Erythroblast (primary cell): ENCODE measurements around the gene NPPB.

ENCODE experiments used
- GATA1 ChIP-seq: IDR thresholded peaks from 2 replicates; pipeline ENCODE4 v1.6.1; 2011; ENCODE audit warnings: low read depth, mild to moderate bottlenecking, control low read depth, low read length, moderate library complexity
- POLR2A ChIP-seq: IDR thresholded peaks from 2 replicates; pipeline ENCODE4 v1.6.1; 2011; ENCODE audit warnings: mild to moderate bottlenecking, low read length

DNA sequence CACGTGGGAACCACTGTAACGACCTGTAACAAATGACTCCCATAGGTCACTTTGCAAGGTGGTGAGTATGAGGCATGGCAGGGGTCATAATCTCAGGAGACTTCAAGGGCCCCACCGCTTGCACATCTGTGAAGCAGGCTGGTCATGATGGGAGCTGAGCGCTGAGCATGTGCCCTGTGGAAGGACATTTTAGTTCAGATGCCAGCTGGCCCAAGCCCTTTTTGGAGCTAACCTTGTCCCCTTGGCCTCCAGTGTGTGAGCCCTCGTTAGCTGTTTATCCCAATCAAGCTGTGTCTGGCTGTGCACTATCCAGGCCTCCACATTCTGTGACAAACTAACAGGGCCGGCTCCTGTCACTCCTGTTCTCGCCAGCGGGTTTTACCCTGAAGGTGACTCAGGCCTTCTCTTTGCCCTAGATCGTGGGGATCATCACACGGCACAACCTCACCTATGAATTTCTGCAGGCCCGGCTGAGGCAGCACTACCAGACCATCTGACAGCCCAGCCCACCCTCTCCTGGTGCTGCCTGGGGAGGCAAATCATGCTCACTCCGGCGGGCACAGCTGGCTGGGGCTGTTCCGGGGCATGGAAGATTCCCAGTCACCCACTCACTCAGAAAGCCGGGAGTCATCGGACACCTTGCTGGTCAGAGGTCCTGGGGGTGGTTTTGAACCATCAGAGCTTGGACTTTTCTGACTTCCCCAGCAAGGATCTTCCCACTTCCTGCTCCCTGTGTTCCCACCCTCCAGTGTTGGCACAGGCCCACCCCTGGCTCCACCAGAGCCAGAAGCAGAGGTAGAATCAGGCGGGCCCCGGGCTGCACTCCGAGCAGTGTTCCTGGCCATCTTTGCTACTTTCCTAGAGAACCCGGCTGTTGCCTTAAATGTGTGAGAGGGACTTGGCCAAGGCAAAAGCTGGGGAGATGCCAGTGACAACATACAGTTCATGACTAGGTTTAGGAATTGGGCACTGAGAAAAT is 18.7 kb downstream of the NPPB start:
- no peak for TF ChIP-seq POLR2A
- no peak for TF ChIP-seq GATA1
